Astrocyte of the cerebellum (primary cell): ENCODE measurements around the gene NEURL3.

Experiments used
- DNase-seq: peaks from one replicate; pipeline ENCODE4 v3.0.0-alpha.2; 2011; ENCODE audit warnings: low read depth
- H3K4me3 ChIP-seq: 2 replicates; pipeline ENCODE4 v1.5.1; 2011; ENCODE audit warnings: mild to moderate bottlenecking, low read depth, low read length, moderate library complexity
- CTCF ChIP-seq: IDR thresholded peaks from 2 replicates; pipeline ENCODE4 v1.5.1; 2012; ENCODE audit warnings: low read length, low read depth, moderate library complexity, mild to moderate bottlenecking; ENCODE audit errors: missing control alignments
- in situ Hi-C: cut with HindIII; loops from 2 replicates; pipeline ENCODE4 v1.10.0; 2017; ENCODE audit warnings: low sequenced_read_pairs

NEURL3 gene

GRCh38 chr2:96449637-96450036 is 55.5 kb downstream of the NEURL3 start:
- no peak for DNase-seq
- TF ChIP-seq CTCF: no peak
- no peak overlapping the region for H3K4me3 ChIP-seq
- in situ Hi-C loops: no loop called here

DNA sequence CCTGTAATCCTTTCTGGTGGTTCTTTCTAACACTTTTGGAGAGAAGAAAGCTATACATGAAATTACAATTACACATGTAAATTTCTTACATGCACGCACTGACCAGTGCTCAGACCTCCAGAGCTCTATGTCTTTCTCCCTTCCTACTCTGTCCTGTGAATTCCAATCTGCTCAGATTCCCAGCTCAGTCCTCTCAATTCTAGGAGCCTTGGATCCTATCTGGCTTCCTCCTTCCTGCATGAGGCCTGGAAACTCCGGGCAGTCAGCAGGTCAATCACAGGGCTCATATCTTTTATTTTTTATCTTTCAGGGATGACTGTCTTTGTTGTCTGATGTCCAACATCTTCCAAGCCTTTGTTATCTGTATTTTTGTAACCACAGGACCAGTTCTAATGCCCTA is 56.0 kb downstream of the NEURL3 start:
- DNase-seq: no peak
- no peak for TF ChIP-seq CTCF
- in situ Hi-C loops: no loop called here
- H3K4me3 ChIP-seq: no peak overlapping the region

- no peak overlapping the region for H3K4me3 ChIP-seq
- no peak for TF ChIP-seq CTCF
- no peak for DNase-seq
- in situ Hi-C loops: no loop called here
These were observed 57.4 kb downstream of the NEURL3 start for GRCh38 chr2:96447726-96448125.
